Measurements from ENCODE around the gene PPM1L. TPM values are rescaled to one million over a fixed set of nuclear protein-coding genes. Genes with fewer than 3 reads are reported as not detected.

The PPM1L gene
- total and polyA plus RNA-seq, 10 of the 15 experiments (the other 5 are each of a cell fraction or from before 2014, with no cell fraction given) = under 0.01 to 0.33 (median 0.06) TPM; not detected in 1

DNA sequence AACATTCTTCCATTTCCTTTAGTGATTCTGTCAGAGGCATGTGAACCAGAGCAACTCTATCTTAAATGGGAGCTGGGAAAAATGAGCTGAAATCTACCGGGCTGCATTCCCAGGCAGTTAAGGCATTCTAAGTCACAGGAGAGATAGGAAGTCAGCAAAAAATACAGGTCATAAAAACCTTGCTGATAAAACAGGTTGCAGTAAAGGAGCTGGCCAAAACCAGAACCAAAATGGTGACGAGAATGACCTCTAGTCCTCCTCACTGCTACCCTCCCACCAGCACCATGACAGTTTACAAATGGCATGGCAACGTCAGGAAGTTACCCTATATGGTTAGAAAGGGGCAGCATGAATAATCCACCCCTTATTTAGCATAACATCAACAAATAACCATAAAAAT, 282.7 kb downstream of the PPM1L start:
- H3K4me1 ChIP-seq (ENCODE audit: control insufficient read depth, insufficient read depth, low read length) = no peaks in the 10 kb centered on the region
- ChIA-PET CTCF (no interaction called here), RAD21 (ENCODE audit: unreplicated experiment) (no interaction called here), SMC1A (ENCODE audit: uncharacterized antibody, unreplicated experiment) (no interaction called here), POLR2A (interaction anchor here (0.6 kb wide), 1 partner anchor 183 kb away, joined by 3 read pairs; no protein-coding TSS in a partner anchor)
- 46% methylated on average over 3 of the region's 3 CpGs for WGBS (ENCODE audit: insufficient coverage, insufficient replicate concordance, low lambda C conversion rate, missing lambda C conversion rate)
- no peaks in the 10 kb centered on the region for H3K27me3 ChIP-seq (replicated peaks in 1 of 2; ENCODE audit: control insufficient read depth in 2 of 2, insufficient read depth in 2 of 2, low read length in 1 of 2)
- intact Hi-C loops (cut with micrococcal nuclease; ENCODE audit: unreplicated experiment) (no loop called here), in situ Hi-C loops (cut with MboI) (no loop called here)
- no peak overlapping the region for H3K4me3 ChIP-seq
- H3K36me3 ChIP-seq (ENCODE audit: control insufficient read depth in 2 of 2, insufficient read depth in 2 of 2, low read length in 1 of 2) = no peaks in the 10 kb centered on the region
- no peak overlapping the region for H3K4me2 ChIP-seq (ENCODE audit: control insufficient read depth, insufficient read depth)
- H3K79me2 ChIP-seq (ENCODE audit: control insufficient read depth, insufficient read depth, low read length) = no peaks in the 10 kb centered on the region
- DNase-seq (ENCODE audit: low read depth, low spot score) (no peak), FAIRE-seq (no peak), ATAC-seq (no peak)
- no peak overlapping the region for H2AFZ ChIP-seq (ENCODE audit: control insufficient read depth, low read depth, low read length)
- no peak overlapping the region for H3K27ac ChIP-seq (ENCODE audit: control insufficient read depth, insufficient read depth)
- BruUV-seq (replicated peaks) = no TSS peak
- TF ChIP-seq, protein P1, sequence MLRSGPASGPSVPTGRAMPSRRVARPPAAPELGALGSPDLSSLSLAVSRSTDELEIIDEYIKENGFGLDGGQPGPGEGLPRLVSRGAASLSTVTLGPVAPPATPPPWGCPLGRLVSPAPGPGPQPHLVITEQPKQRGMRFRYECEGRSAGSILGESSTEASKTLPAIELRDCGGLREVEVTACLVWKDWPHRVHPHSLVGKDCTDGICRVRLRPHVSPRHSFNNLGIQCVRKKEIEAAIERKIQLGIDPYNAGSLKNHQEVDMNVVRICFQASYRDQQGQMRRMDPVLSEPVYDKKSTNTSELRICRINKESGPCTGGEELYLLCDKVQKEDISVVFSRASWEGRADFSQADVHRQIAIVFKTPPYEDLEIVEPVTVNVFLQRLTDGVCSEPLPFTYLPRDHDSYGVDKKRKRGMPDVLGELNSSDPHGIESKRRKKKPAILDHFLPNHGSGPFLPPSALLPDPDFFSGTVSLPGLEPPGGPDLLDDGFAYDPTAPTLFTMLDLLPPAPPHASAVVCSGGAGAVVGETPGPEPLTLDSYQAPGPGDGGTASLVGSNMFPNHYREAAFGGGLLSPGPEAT (IDR thresholded peaks at IDR 0.05; ENCODE audit: low read depth) = no peak
- TF ChIP-seq, protein P2, sequence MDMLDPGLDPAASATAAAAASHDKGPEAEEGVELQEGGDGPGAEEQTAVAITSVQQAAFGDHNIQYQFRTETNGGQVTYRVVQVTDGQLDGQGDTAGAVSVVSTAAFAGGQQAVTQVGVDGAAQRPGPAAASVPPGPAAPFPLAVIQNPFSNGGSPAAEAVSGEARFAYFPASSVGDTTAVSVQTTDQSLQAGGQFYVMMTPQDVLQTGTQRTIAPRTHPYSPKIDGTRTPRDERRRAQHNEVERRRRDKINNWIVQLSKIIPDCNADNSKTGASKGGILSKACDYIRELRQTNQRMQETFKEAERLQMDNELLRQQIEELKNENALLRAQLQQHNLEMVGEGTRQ (IDR thresholded peaks at IDR 0.05; ENCODE audit: borderline replicate concordance, low read depth, low read length) = no peak
- TF ChIP-seq, protein P3, sequence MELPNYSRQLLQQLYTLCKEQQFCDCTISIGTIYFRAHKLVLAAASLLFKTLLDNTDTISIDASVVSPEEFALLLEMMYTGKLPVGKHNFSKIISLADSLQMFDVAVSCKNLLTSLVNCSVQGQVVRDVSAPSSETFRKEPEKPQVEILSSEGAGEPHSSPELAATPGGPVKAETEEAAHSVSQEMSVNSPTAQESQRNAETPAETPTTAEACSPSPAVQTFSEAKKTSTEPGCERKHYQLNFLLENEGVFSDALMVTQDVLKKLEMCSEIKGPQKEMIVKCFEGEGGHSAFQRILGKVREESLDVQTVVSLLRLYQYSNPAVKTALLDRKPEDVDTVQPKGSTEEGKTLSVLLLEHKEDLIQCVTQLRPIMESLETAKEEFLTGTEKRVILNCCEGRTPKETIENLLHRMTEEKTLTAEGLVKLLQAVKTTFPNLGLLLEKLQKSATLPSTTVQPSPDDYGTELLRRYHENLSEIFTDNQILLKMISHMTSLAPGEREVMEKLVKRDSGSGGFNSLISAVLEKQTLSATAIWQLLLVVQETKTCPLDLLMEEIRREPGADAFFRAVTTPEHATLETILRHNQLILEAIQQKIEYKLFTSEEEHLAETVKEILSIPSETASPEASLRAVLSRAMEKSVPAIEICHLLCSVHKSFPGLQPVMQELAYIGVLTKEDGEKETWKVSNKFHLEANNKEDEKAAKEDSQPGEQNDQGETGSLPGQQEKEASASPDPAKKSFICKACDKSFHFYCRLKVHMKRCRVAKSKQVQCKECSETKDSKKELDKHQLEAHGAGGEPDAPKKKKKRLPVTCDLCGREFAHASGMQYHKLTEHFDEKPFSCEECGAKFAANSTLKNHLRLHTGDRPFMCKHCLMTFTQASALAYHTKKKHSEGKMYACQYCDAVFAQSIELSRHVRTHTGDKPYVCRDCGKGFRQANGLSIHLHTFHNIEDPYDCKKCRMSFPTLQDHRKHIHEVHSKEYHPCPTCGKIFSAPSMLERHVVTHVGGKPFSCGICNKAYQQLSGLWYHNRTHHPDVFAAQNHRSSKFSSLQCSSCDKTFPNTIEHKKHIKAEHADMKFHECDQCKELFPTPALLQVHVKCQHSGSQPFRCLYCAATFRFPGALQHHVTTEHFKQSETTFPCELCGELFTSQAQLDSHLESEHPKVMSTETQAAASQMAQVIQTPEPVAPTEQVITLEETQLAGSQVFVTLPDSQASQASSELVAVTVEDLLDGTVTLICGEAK (IDR thresholded peaks at IDR 0.05; ENCODE audit: borderline replicate concordance) = no peak
- TF ChIP-seq, protein P4, sequence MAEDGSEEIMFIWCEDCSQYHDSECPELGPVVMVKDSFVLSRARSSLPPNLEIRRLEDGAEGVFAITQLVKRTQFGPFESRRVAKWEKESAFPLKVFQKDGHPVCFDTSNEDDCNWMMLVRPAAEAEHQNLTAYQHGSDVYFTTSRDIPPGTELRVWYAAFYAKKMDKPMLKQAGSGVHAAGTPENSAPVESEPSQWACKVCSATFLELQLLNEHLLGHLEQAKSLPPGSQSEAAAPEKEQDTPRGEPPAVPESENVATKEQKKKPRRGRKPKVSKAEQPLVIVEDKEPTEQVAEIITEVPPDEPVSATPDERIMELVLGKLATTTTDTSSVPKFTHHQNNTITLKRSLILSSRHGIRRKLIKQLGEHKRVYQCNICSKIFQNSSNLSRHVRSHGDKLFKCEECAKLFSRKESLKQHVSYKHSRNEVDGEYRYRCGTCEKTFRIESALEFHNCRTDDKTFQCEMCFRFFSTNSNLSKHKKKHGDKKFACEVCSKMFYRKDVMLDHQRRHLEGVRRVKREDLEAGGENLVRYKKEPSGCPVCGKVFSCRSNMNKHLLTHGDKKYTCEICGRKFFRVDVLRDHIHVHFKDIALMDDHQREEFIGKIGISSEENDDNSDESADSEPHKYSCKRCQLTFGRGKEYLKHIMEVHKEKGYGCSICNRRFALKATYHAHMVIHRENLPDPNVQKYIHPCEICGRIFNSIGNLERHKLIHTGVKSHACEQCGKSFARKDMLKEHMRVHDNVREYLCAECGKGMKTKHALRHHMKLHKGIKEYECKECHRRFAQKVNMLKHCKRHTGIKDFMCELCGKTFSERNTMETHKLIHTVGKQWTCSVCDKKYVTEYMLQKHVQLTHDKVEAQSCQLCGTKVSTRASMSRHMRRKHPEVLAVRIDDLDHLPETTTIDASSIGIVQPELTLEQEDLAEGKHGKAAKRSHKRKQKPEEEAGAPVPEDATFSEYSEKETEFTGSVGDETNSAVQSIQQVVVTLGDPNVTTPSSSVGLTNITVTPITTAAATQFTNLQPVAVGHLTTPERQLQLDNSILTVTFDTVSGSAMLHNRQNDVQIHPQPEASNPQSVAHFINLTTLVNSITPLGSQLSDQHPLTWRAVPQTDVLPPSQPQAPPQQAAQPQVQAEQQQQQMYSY (CRISPR knock-in tag; IDR thresholded peaks at IDR 0.05) = no peak
- TF ChIP-seq BRCA1 (IDR thresholded peaks at IDR 0.05; ENCODE audit: low read depth, low read length) (no peak), ZNF207 (IDR thresholded peaks at IDR 0.05; ENCODE audit: borderline replicate concordance) (no peak), EP300 (IDR thresholded peaks at IDR 0.05; ENCODE audit: borderline replicate concordance in 1 of 2, control insufficient read depth in 1 of 2, low read depth in 2 of 2, low read length in 2 of 2) (no peak), FOS (IDR thresholded peaks at IDR 0.05; ENCODE audit: borderline replicate concordance, extremely low read depth, insufficient read length) (no peak), NR2F1 (conservative IDR thresholded peaks at IDR 0.05) (no peak), ETV6 (conservative IDR thresholded peaks at IDR 0.05 in 1 of 2, IDR thresholded peaks at IDR 0.05 in 1 of 2; ENCODE audit: borderline replicate concordance in 1 of 2, low read depth in 1 of 2) (no peak), CREB1 (IDR thresholded peaks at IDR 0.05; ENCODE audit: low read depth) (no peak), MTA3 (IDR thresholded peaks at IDR 0.05; ENCODE audit: borderline replicate concordance, low read length) (no peak), YY1 (IDR thresholded peaks at IDR 0.05; ENCODE audit: low read depth, low read length) (no peak), CREM (IDR thresholded peaks at IDR 0.05; ENCODE audit: low read depth) (no peak)
- H3K9ac ChIP-seq (ENCODE audit: control insufficient read depth, insufficient read depth, low read length) = no peak overlapping the region
- no peaks in the 10 kb centered on the region for H4K20me1 ChIP-seq (ENCODE audit: control insufficient read depth, insufficient read depth)
- H3K9me3 ChIP-seq (replicated peaks; ENCODE audit: control insufficient read depth, insufficient read depth, low read length) = no peaks in the 10 kb centered on the region

All from GM12878 (cell line).